MM.1S (cell line): ENCODE results near the gene ERVMER34-1.

ENCODE experiments used
- EZH2 ChIP-seq: fragments of 300-600 bp; sonication (generic); optimal IDR thresholded peaks from 2 replicates; pipeline ENCODE3; 2017; ENCODE audit warnings: low read depth, mild to moderate bottlenecking, antibody characterized with exemption, low read length, mixed read lengths
- EZH2phosphoT487 ChIP-seq: fragments of 300-600 bp; sonication (generic); IDR thresholded peaks from 2 replicates; pipeline ENCODE4 v1.6.1; 2018; ENCODE audit warnings: antibody characterized with exemption, low read length
- TF ChIP-seq, protein P1 (sequence below): fragments of 300-600 bp; sonication (generic); IDR thresholded peaks from 2 replicates; pipeline ENCODE4 v1.5.1; 2016; ENCODE audit warnings: antibody characterized with exemption, low read length, mixed read lengths

DNA sequence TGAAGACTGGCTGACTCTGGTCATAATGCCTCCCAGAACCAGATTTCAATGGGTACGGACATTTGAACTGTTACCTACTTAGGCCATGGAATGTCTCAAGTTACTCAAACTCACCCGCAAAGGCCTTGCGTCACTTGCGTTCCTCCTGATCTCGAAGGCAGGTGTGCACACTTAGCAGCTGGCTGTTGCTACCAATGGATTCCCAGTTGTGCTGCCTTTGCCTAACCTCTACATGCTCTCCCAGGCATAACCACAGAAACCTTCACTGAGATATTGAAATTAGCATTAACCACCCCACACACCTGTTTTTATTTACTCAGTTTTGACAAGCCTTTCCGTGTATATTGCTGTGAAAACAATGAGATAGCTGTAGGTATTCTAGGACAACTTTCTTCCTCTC lies 2.8 kb downstream of the ERVMER34-1 start:
- TF ChIP-seq, protein P1, sequence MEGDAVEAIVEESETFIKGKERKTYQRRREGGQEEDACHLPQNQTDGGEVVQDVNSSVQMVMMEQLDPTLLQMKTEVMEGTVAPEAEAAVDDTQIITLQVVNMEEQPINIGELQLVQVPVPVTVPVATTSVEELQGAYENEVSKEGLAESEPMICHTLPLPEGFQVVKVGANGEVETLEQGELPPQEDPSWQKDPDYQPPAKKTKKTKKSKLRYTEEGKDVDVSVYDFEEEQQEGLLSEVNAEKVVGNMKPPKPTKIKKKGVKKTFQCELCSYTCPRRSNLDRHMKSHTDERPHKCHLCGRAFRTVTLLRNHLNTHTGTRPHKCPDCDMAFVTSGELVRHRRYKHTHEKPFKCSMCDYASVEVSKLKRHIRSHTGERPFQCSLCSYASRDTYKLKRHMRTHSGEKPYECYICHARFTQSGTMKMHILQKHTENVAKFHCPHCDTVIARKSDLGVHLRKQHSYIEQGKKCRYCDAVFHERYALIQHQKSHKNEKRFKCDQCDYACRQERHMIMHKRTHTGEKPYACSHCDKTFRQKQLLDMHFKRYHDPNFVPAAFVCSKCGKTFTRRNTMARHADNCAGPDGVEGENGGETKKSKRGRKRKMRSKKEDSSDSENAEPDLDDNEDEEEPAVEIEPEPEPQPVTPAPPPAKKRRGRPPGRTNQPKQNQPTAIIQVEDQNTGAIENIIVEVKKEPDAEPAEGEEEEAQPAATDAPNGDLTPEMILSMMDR = no peak
- TF ChIP-seq EZH2phosphoT487 (no peak), EZH2 (no peak)
